Measurements from ENCODE around the gene NABP2.

The NABP2 gene

DNA sequence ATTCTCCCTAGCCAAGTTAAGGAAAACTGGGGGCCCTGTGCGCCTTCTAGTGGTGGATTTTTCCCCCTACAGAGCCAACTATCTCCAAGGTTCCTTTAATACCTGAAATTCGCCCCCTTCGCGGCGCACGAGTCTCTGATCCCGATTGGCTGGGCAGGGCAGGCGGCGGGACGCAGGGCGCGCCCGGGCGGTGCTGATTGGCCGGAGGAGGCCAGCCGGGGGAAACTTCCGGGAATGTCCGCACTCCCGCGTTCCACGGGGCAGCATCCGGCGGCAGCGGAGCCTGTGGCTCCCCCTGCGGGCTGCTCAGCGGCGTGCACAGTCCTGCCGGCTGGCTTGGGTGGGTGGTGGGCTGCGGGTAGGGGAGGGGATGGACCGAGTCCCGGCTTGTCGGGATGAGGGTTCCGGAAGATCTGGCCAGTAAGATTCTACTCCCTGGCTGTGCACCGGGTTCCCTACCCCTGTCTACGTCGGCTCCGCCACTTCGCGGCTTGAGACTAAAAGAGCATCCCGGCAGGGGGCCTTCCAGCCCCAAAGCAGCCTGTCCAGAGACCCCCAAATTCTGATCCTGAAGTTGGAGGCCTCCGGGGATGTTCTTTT is at the start of gene NABP2:
Gene NABP2, plus strand, starts transcription at position 241 of the 600 bp plus-strand sequence. CDS start 515 bp downstream, outside the sequence.
- Mint-ChIP-seq H3K27ac (peak within 1 kb of the TSS; percentile 94), H3K4me3 (peak within 1 kb of the TSS; percentile 82)

GRCh38 chr12:56178347-56178746 is 45.8 kb upstream of the NABP2 start:
- no peak overlapping the region for H3K27ac Mint-ChIP-seq
- no peak for TF ChIP-seq CTCF (IDR thresholded peaks at IDR 0.05)
- H3K27me3 Mint-ChIP-seq (ENCODE audit: low read depth, poor library complexity), result peaks cover 3% of the 10 kb centered on the region
- no peaks in the 10 kb centered on the region for H3K9me3 Mint-ChIP-seq
- no peak overlapping the region for H3K4me3 Mint-ChIP-seq
- no peaks in the 10 kb centered on the region for H3K4me1 Mint-ChIP-seq
- no peak for DNase-seq
- peaks cover 89% of the 10 kb centered on the region for H3K36me3 Mint-ChIP-seq (ENCODE audit: low read depth)

More for the DNA sequence above, at the start of gene NABP2:
- TF ChIP-seq CTCF (IDR thresholded peaks at IDR 0.05), result peak; percentile 82
- Mint-ChIP-seq H3K36me3 (ENCODE audit: low read depth) (peaks cover 4% of the 10 kb centered on the region), H3K4me1 (peaks cover 49% of the 10 kb centered on the region), H3K9me3 (no peaks in the 10 kb centered on the region), H3K27me3 (ENCODE audit: low read depth, poor library complexity) (no peaks in the 10 kb centered on the region)
- DNase-seq, result peak; percentile 95

DNA sequence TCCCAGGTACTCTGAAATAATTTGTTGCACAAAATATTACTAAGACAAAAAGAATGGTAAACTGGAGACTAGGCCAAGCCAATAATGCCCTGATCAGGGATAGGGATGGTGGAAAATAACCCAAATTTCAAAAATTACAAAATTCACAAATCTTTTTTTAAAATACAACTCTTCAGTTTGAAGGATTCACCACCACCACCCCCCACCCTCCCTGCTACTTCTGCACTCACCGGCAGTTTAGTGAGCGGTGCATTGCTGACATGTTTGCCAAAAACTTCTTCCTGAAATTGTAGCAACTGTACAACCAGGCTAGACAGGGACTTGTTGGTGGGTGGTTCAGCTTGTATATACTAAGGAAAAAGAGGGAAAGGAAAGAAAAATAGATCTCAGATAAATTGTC is 37.2 kb upstream of the NABP2 start:
- H3K4me3 Mint-ChIP-seq, result peak overlapping the region; percentile 92
- DNase-seq, result no peak

DNA sequence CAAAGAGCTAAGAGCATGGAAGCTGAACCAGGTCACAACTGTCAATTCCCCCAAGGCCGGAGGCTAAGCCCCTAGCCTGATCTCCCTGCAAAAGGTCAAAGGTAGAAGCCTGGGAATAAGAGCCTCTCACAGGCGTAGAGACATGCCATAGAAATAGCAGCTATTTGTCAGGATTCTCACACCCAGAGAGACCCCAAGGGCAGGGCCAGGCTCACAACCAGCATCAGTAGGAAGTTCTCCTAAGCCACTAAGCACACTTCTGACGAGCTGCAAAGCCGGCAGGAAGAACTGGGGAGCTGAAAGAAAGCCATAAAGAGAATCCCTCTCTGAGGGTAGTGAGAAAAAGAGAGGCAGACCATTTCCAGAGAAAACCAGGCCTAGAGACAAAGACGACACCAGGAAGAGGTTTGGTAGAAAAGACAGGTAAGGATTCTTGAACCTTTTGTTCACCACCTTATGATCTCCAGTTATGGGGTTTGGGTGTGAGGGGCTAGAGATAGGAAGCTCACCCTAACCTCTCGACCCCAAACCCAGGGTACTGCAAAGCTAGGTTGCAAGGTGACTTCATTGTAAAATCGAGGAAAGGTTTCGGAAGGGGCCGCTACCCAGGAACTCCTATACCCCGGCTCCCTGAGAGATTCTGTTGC is 35.9 kb upstream of the NABP2 start:
- Mint-ChIP-seq H3K27ac (peak overlapping the region; percentile 95), H3K36me3 (ENCODE audit: low read depth) (peaks cover 29% of the 10 kb centered on the region), H3K9me3 (no peaks in the 10 kb centered on the region), H3K27me3 (ENCODE audit: low read depth, poor library complexity) (peaks cover 4% of the 10 kb centered on the region), H3K4me1 (peaks cover 31% of the 10 kb centered on the region), H3K4me3 (peak overlapping the region; percentile 92)
- peak; percentile 13 for DNase-seq
- TF ChIP-seq CTCF (IDR thresholded peaks at IDR 0.05), result no peak

More for the DNA sequence above, 37.2 kb upstream of the NABP2 start:
- Mint-ChIP-seq H3K27me3 (ENCODE audit: low read depth, poor library complexity) (peaks cover 4% of the 10 kb centered on the region), H3K4me1 (peaks cover 31% of the 10 kb centered on the region), H3K9me3 (no peaks in the 10 kb centered on the region), H3K36me3 (ENCODE audit: low read depth) (peaks cover 40% of the 10 kb centered on the region), H3K27ac (no peak overlapping the region)
- TF ChIP-seq CTCF (IDR thresholded peaks at IDR 0.05), result no peak

- Mint-ChIP-seq H3K27me3 (ENCODE audit: low read depth, poor library complexity) (peaks cover 4% of the 10 kb centered on the region), H3K27ac (peak overlapping the region; percentile 95), H3K9me3 (no peaks in the 10 kb centered on the region), H3K4me3 (peak overlapping the region; percentile 92), H3K36me3 (ENCODE audit: low read depth) (peaks cover 27% of the 10 kb centered on the region), H3K4me1 (peaks cover 31% of the 10 kb centered on the region)
- no peak for TF ChIP-seq CTCF (IDR thresholded peaks at IDR 0.05)
- no peak for DNase-seq
These were observed 35.4 kb upstream of the NABP2 start for GRCh38 chr12:56188778-56189098.
